H1 (cell line): ENCODE data around the gene EDEM1. TPM values are rescaled to one million over a fixed set of nuclear protein-coding genes. Genes with fewer than 3 reads are reported as not detected.
A peak's percentile ranks its signal among the peaks of the same experiment; 100 is the strongest.

Experiments
- CTCF ChIA-PET: fragments of 300-600 bp; sonication (Branson Sonifier 250); formaldehyde crosslinking; loops from one replicate; lab custom pipeline; 2021; ENCODE audit not compliant: partially characterized antibody; lab: Charles Lee
- POLR2A ChIA-PET: fragments of 300-600 bp; sonication (Branson Sonifier 250); formaldehyde crosslinking; loops from one replicate; lab custom pipeline; 2021; ENCODE audit warnings: inconsistent platforms; ENCODE audit not compliant: partially characterized antibody; lab: Charles Lee
- DNase-seq, 2 experiments: peaks; one replicate each; pipeline versions ENCODE4 v3.0.0 to v3.0.0-alpha.2; 2010 to 2022; ENCODE audit warnings: low spot score in 2 of 2, low read depth in 1 of 2, mixed read lengths in 1 of 2
- FAIRE-seq: peaks from 2 replicates; lab custom pipeline; 2011; peaks lifted over from hg19 to GRCh38; lab: Jason Lieb, UNC
- H2AFZ ChIP-seq: 2 replicates; pipeline ENCODE4 v1.8.1; 2012; ENCODE audit warnings: low read length, inconsistent platforms
- H2AK5ac ChIP-seq: 2 replicates; pipeline ENCODE4 v1.6.1; 2013; ENCODE audit warnings: low read depth, low read length
- H2BK120ac ChIP-seq: replicated peaks from 2 replicates; pipeline ENCODE3; 2013; ENCODE audit warnings: low read depth, low read length, inconsistent platforms
- H2BK12ac ChIP-seq: 2 replicates; pipeline ENCODE4 v1.6.1; 2013; ENCODE audit warnings: low read depth, low read length
- H2BK15ac ChIP-seq: 2 replicates; pipeline ENCODE4 v1.6.1; 2013; ENCODE audit warnings: low read length
- H2BK20ac ChIP-seq: 2 replicates; pipeline ENCODE4 v1.6.1; 2013; ENCODE audit warnings: low read length
- H2BK5ac ChIP-seq: 2 replicates; pipeline ENCODE4 v1.6.1; 2013; ENCODE audit warnings: low read depth, low read length
- H3K14ac ChIP-seq: 2 replicates; pipeline ENCODE4 v1.6.1; 2013; ENCODE audit warnings: inconsistent platforms; ENCODE audit not compliant: insufficient read length
- H3K18ac ChIP-seq: 2 replicates; pipeline ENCODE4 v1.6.1; 2013; ENCODE audit warnings: low read length; ENCODE audit errors: extremely low read depth
- H3K23ac ChIP-seq: 2 replicates; pipeline ENCODE4 v1.6.1; 2013; ENCODE audit warnings: inconsistent platforms; ENCODE audit not compliant: insufficient read length
- H3K23me2 ChIP-seq: 2 replicates; pipeline ENCODE4 v1.6.1; 2013; ENCODE audit warnings: low read depth, low read length
- H3K27ac ChIP-seq: 2 replicates; pipeline ENCODE4 v1.6.1; 2011; ENCODE audit warnings: low read depth, low read length, inconsistent platforms
- H3K27me3 ChIP-seq, 4 experiments: replicated peaks in 1 of 4; 1 replicate in 1 of 4; 2 replicates in 3 of 4; pipeline versions ENCODE4 v1.6.1 to v1.8.1; 2011 to 2013; ENCODE audit warnings: low read length in 3 of 4, mild to moderate bottlenecking in 3 of 4, inconsistent platforms in 2 of 4, mixed read lengths in 2 of 4, moderate library complexity in 1 of 4; ENCODE audit not compliant: control insufficient read depth in 3 of 4, insufficient read depth in 3 of 4; ENCODE audit errors: extremely low read depth in 1 of 4
- H3K36me3 ChIP-seq, 4 experiments: 2 replicates each; pipeline versions ENCODE4 v1.6.1 to v1.8.1; 2011 to 2013; ENCODE audit warnings: mild to moderate bottlenecking in 4 of 4, low read length in 3 of 4, moderate library complexity in 2 of 4, control low read depth in 1 of 4, inconsistent platforms in 1 of 4; ENCODE audit not compliant: insufficient read depth in 4 of 4, control insufficient read depth in 2 of 4
- H3K4ac ChIP-seq: replicated peaks from 2 replicates; pipeline ENCODE3; 2013; ENCODE audit warnings: low read length, low read depth, mixed read lengths, inconsistent platforms; ENCODE audit not compliant: insufficient read length
- H3K4me1 ChIP-seq, 4 experiments: replicated peaks in 1 of 4; 1 replicate in 1 of 4; 2 replicates in 3 of 4; pipeline versions ENCODE4 v1.6.1 to v1.8.1; 2011 to 2013; ENCODE audit warnings: low read length in 3 of 4, inconsistent platforms in 2 of 4, mixed read lengths in 1 of 4; ENCODE audit not compliant: insufficient read depth in 4 of 4, control insufficient read depth in 3 of 4
- H3K4me2 ChIP-seq, 2 experiments: 2 replicates each; pipeline versions ENCODE4 v1.6.1 to v1.8.1; 2011 to 2013; ENCODE audit warnings: low read depth in 2 of 2, low read length in 2 of 2, control low read depth in 1 of 2, inconsistent platforms in 1 of 2, mild to moderate bottlenecking in 1 of 2; ENCODE audit not compliant: insufficient read depth in 1 of 2
- H3K4me3 ChIP-seq, 4 experiments: fragments of 200-600, 300-600 bp in 1 of 4; sonication (generic), shearing (Covaris generic), sonication (Bioruptor Twin) in 1 of 4; 2 replicates each; pipeline versions ENCODE4 v1.5.1 to v1.8.1; 2011 to 2016; ENCODE audit warnings: low read length in 4 of 4, low read depth in 3 of 4, control low read depth in 2 of 4, inconsistent platforms in 2 of 4, mild to moderate bottlenecking in 2 of 4, mixed read lengths in 1 of 4, moderate library complexity in 1 of 4; ENCODE audit not compliant: insufficient read depth in 2 of 4; ENCODE audit errors: extremely low read depth in 1 of 4
- H3K56ac ChIP-seq: replicated peaks from 2 replicates; pipeline ENCODE3; 2013; ENCODE audit warnings: low read depth, mild to moderate bottlenecking, mixed read lengths, low read length, inconsistent platforms; ENCODE audit not compliant: insufficient read length
- H3K79me1 ChIP-seq: 2 replicates; pipeline ENCODE4 v1.6.1; 2013; ENCODE audit warnings: low read depth, low read length, control low read depth
- H3K79me2 ChIP-seq, 2 experiments: 2 replicates each; pipeline versions ENCODE4 v1.6.1 to v1.8.1; 2012 to 2013; ENCODE audit warnings: low read length in 2 of 2, mild to moderate bottlenecking in 2 of 2, inconsistent platforms in 1 of 2; ENCODE audit not compliant: insufficient read depth in 2 of 2, control insufficient read depth in 1 of 2
- H3K9ac ChIP-seq, 4 experiments: replicated peaks in 1 of 4; 1 replicate in 1 of 4; 2 replicates in 3 of 4; pipeline versions ENCODE4 v1.6.1 to v1.8.1; 2011 to 2013; ENCODE audit warnings: low read depth in 3 of 4, low read length in 3 of 4, control low read depth in 2 of 4, mild to moderate bottlenecking in 2 of 4, moderate library complexity in 2 of 4, inconsistent platforms in 1 of 4; ENCODE audit errors: extremely low read depth in 1 of 4
- H3K9me3 ChIP-seq, 2 experiments: 2 replicates each; pipeline versions ENCODE4 v1.6.1 to v1.8.1; 2012 to 2013; ENCODE audit warnings: mild to moderate bottlenecking in 2 of 2, moderate library complexity in 2 of 2, control low read depth in 1 of 2, inconsistent platforms in 1 of 2, low read depth in 1 of 2, low read length in 1 of 2, mixed read lengths in 1 of 2; ENCODE audit not compliant: insufficient read depth in 2 of 2
- H4K20me1 ChIP-seq, 2 experiments: replicated peaks in 1 of 2; 2 replicates each; pipeline versions ENCODE3 to v1.8.1; 2011 to 2013; ENCODE audit warnings: inconsistent platforms in 2 of 2, low read length in 2 of 2, mild to moderate bottlenecking in 1 of 2; ENCODE audit not compliant: insufficient read depth in 2 of 2, control insufficient read depth in 1 of 2
- H4K5ac ChIP-seq: 2 replicates; pipeline ENCODE4 v1.6.1; 2013; ENCODE audit warnings: low read length, low read depth, mixed read lengths, inconsistent platforms; ENCODE audit not compliant: insufficient read length
- H4K8ac ChIP-seq: 2 replicates; pipeline ENCODE4 v1.8.0; 2013; ENCODE audit warnings: mild to moderate bottlenecking, moderate library complexity, low read length, inconsistent platforms; ENCODE audit not compliant: insufficient read depth; ENCODE audit errors: extremely low read depth
- H4K91ac ChIP-seq: replicated peaks from 2 replicates; pipeline ENCODE3; 2013; ENCODE audit warnings: low read length, mixed read lengths, inconsistent platforms; ENCODE audit not compliant: insufficient read length
- CBX8 ChIP-seq: fragments of 300-800, 300-1000 bp; sonication (generic); IDR thresholded peaks from 2 replicates; pipeline ENCODE4 v1.7.1; 2016; ENCODE audit warnings: low read depth, low read length, borderline replicate concordance
- JUN ChIP-seq: IDR thresholded peaks from 2 replicates; pipeline ENCODE4 v1.6.1; 2011; ENCODE audit warnings: low read depth, mild to moderate bottlenecking, improper control_type of control experiment, low read length
- SP1 ChIP-seq: IDR thresholded peaks from 2 replicates; pipeline ENCODE4 v1.6.1; 2011; ENCODE audit warnings: low read depth, low read length
- YY1 ChIP-seq: IDR thresholded peaks from 2 replicates; pipeline ENCODE4 v1.6.1; 2011; ENCODE audit warnings: low read depth, mild to moderate bottlenecking, low read length
- WGBS, 2 experiments: shearing (Covaris generic) in 1 of 2; methylation state at CpG; one replicate each; pipeline versions ENCODE4 v1.1.6 to v1.1.7; 2013 to 2015; ENCODE audit warnings: low lambda C conversion rate in 2 of 2, mixed read lengths in 2 of 2, inconsistent platforms in 1 of 2, low coverage in 1 of 2, missing lambda C conversion rate in 1 of 2; ENCODE audit not compliant: insufficient replicate concordance in 2 of 2, insufficient coverage in 1 of 2, insufficient read length in 1 of 2; ENCODE audit errors: extremely low coverage in 1 of 2, missing lambda C conversion rate in 1 of 2; 5-methylcytosine and 5-hydroxymethylcytosine counted together
- polyA plus RNA-seq, 7 experiments: library from polyadenylated mRNA; depleted of rRNA in 3 of 7; stranded (reverse) in 5 of 7; unstranded in 2 of 7; fragments of >200 nt in 5 of 7; fragments of 200-250 nt in 2 of 7; gene quantifications; 1 replicate in 5 of 7; 2 replicates in 1 of 7; 4 replicates in 1 of 7; pipeline versions ENCODE4 v1.2.1 to v1.2.3, GENCODE V29; 2011 to 2013; ENCODE audit warnings: missing spikeins in 2 of 7, mixed read lengths in 2 of 7
- total RNA-seq: library from RNA; stranded (reverse); fragmentation: NEBNext Ultra II Directional; extraction: Animal tissue kit (Norgen Biotek cat#: 25700); gene quantifications from 2 replicates; pipeline ENCODE4 v1.2.1, GENCODE V29; 2021
- TF ChIP-seq, protein P1 (sequence below): IDR thresholded peaks from 2 replicates; pipeline ENCODE4 v1.6.1; 2012; ENCODE audit warnings: inconsistent platforms
- TF ChIP-seq, protein P2 (sequence below): IDR thresholded peaks from 2 replicates; pipeline ENCODE4 v1.6.1; 2011; ENCODE audit warnings: low read length, improper control_type of control experiment

The EDEM1 gene
- total and polyA plus RNA-seq, 2 of the 8 experiments (the other 6 are each of a cell fraction or from before 2014, with no cell fraction given) = 4.8 to 16.4 TPM

DNA sequence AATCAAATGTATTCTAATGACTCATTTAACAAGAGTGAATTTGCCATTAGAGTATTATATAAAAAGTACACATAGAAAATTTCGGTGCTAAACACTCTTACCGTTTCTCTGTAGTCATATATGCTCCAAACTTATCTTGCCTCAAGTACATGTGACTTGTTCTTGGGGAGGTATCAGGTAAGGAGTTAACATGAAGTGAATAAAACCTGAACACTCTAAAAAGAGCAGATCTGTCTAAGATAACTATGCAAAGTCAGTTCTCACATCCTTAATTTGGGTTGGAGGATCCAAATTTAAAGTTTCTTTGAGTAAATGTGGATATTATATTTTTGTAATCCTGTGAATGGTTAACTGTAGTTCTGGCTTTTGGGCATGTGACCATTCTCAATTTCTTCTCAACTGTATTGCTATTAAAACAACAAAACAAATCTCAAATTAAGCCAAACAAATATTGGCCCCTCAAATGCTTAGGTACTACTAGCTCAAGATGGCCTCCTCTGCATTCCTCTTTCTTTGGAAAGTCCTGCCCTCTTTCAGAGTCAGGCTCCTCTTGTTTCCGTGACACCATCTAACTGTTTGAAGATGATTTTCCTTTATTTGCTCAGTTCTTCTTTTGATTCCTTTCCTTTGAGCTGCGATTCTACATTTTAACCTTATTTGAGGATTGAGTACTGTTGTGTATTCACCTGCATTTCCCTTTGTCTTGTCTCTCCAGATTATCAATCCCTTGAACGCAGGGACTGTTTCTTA is 4.2 kb downstream of the EDEM1 start:
- no peak overlapping the region for H2BK120ac ChIP-seq
- WGBS, 2 experiments = 91% methylated on average over 5 of the region's 5 CpGs; no CpG with 5 or more reads in 1 of the 2 experiments
- H4K5ac ChIP-seq = no peak overlapping the region
- ChIA-PET POLR2A (no interaction called here), CTCF (interaction anchor here (1.1 to 1.2 kb wide), 2 partner anchors 41 to 61 kb away, joined by 3 read pairs; no protein-coding TSS in a partner anchor)
- H3K23me2 ChIP-seq = peaks cover 12% of the 10 kb centered on the region
- H3K27ac ChIP-seq = no peak overlapping the region
- H2BK20ac ChIP-seq = no peak overlapping the region
- no peak overlapping the region for H3K18ac ChIP-seq
- H3K4me1 ChIP-seq = peaks cover 0 to 9% (median 6%) of the 10 kb centered on the region in 4 experiments; a peak in 4 of 7 replicates
- peaks cover 0 to 6% (median 0%) of the 10 kb centered on the region in 4 experiments; a peak in 2 of 8 replicates for H3K36me3 ChIP-seq
- no peak overlapping the region for H2BK5ac ChIP-seq
- DNase-seq = no peak
- peaks cover 4 to 7% of the 10 kb centered on the region in 2 experiments for H4K20me1 ChIP-seq
- TF ChIP-seq CBX8 = no peak
- TF ChIP-seq JUN = no peak
- TF ChIP-seq, protein P1, sequence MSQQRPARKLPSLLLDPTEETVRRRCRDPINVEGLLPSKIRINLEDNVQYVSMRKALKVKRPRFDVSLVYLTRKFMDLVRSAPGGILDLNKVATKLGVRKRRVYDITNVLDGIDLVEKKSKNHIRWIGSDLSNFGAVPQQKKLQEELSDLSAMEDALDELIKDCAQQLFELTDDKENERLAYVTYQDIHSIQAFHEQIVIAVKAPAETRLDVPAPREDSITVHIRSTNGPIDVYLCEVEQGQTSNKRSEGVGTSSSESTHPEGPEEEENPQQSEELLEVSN = no peak
- TF ChIP-seq SP1 = no peak
- peak; percentile 71; the same call in 1 of the 2 replicates for TF ChIP-seq YY1
- TF ChIP-seq, protein P2, sequence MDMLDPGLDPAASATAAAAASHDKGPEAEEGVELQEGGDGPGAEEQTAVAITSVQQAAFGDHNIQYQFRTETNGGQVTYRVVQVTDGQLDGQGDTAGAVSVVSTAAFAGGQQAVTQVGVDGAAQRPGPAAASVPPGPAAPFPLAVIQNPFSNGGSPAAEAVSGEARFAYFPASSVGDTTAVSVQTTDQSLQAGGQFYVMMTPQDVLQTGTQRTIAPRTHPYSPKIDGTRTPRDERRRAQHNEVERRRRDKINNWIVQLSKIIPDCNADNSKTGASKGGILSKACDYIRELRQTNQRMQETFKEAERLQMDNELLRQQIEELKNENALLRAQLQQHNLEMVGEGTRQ = no peak
- no peak overlapping the region for H2AFZ ChIP-seq
- H3K79me1 ChIP-seq = peaks cover 4% of the 10 kb centered on the region; the same call in 1 of the 2 replicates
- H3K14ac ChIP-seq = no peak overlapping the region
- H4K91ac ChIP-seq = no peak overlapping the region
- H4K8ac ChIP-seq = no peak overlapping the region
- peaks cover 2 to 66% of the 10 kb centered on the region in 2 experiments; a peak in 3 of 4 replicates for H3K79me2 ChIP-seq
- no peak overlapping the region for H3K4me3 ChIP-seq
- no peak for FAIRE-seq
- no peak overlapping the region for H2BK12ac ChIP-seq
- no peak overlapping the region for H3K4me2 ChIP-seq
- no peak overlapping the region for H3K4ac ChIP-seq
- H3K23ac ChIP-seq = no peak overlapping the region
- H2AK5ac ChIP-seq = no peak overlapping the region
- H3K9ac ChIP-seq = no peak overlapping the region
- H3K27me3 ChIP-seq = peaks cover 0 to 3% (median 0%) of the 10 kb centered on the region in 4 experiments; a peak in 1 of 7 replicates
- no peak overlapping the region for H2BK15ac ChIP-seq
- H3K9me3 ChIP-seq = no peaks in the 10 kb centered on the region
- no peak overlapping the region for H3K56ac ChIP-seq
